ENCODE results near the gene MS4A8.
"Not testable (repeated sequence)": the region's sequence is repeated elsewhere in the genome, so short reads cannot be mapped to it uniquely, and the experiment has no call there.

Gene MS4A8, protein sequence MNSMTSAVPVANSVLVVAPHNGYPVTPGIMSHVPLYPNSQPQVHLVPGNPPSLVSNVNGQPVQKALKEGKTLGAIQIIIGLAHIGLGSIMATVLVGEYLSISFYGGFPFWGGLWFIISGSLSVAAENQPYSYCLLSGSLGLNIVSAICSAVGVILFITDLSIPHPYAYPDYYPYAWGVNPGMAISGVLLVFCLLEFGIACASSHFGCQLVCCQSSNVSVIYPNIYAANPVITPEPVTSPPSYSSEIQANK

DNA sequence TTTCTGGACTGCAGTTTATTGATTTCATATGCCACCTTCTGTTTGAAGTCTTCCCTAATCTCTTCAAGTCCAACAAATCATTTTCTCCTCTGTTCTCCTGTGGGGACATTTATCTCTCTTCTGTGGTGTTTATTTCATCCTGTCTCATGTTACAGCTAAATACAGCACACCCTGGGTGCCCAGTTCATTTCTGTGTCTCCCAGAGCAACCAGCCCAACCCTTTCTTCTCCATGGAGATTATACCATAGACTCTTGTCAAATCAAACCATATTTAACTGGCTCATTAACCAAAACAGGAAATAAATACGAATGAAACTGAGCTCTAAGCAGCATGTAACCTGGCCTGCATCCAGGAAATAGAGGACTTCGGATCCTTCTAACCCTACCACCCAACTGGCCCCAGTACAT is at the start of gene MS4A8:
Gene MS4A8 (plus strand): TSS at position 329 of the 408 bp plus-strand sequence. CDS start 1,249 bp downstream, outside the sequence.
- no peak for DNase-seq (ENCODE audit: low read depth)
- TF ChIP-seq, protein P1, sequence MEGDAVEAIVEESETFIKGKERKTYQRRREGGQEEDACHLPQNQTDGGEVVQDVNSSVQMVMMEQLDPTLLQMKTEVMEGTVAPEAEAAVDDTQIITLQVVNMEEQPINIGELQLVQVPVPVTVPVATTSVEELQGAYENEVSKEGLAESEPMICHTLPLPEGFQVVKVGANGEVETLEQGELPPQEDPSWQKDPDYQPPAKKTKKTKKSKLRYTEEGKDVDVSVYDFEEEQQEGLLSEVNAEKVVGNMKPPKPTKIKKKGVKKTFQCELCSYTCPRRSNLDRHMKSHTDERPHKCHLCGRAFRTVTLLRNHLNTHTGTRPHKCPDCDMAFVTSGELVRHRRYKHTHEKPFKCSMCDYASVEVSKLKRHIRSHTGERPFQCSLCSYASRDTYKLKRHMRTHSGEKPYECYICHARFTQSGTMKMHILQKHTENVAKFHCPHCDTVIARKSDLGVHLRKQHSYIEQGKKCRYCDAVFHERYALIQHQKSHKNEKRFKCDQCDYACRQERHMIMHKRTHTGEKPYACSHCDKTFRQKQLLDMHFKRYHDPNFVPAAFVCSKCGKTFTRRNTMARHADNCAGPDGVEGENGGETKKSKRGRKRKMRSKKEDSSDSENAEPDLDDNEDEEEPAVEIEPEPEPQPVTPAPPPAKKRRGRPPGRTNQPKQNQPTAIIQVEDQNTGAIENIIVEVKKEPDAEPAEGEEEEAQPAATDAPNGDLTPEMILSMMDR (IDR thresholded peaks at IDR 0.05; ENCODE audit: control insufficient read depth, insufficient read depth, low read depth, low read length, missing control alignments): no peak
- H3K4me3 ChIP-seq (ENCODE audit: control insufficient read depth, low read depth, low read length): no peak within 1 kb of the TSS

DNA sequence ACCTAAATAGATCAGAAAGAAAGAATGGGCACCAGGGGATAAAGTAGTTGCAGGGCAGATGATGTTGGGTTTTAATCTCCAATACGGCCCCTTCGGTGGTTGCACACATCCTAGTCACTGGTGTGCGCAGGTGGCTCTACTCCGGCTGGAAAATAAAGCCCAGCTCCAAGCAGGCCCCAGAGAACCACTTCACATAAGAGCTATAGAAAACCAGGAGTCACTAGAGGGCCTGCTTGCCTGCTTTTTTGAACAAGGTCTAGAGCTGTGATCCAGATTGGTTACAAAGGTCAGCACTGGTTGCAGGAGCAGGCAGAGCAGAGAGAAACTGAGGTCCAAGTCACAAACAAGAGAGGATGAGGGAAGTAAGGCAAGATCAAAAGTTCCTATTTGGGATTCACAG is 41.5 kb upstream of the MS4A8 start:
- TF ChIP-seq, protein P1 (IDR thresholded peaks at IDR 0.05; ENCODE audit: control insufficient read depth, insufficient read depth, low read depth, low read length, missing control alignments): no peak
- DNase-seq (ENCODE audit: low read depth): no peak
- no peak overlapping the region for H3K4me3 ChIP-seq (ENCODE audit: control insufficient read depth, low read depth, low read length)

DNA sequence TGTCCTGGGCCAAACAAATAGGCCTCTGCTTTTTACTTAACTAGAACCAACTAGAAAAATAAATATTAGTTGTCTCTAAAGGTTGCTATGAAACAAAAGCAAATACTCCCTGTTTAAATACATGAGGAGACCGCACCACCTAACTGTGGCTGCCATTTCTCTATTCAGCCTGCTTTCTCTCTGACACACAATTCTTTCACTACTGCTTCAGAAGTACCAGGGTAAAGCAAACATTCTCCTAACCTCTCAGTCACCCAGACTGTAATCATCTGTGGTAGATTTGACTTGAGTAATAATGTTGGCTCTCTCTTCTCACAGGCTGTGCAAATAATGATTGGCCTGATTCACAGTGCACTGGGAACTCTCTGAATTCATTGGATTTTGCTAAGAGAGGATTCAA is 41.0 kb upstream of the MS4A8 start:
- TF ChIP-seq, protein P1 (IDR thresholded peaks at IDR 0.05; ENCODE audit: control insufficient read depth, insufficient read depth, low read depth, low read length, missing control alignments): no peak
- DNase-seq (ENCODE audit: low read depth): no peak
- no peak overlapping the region for H3K4me3 ChIP-seq (ENCODE audit: control insufficient read depth, low read depth, low read length)

DNA sequence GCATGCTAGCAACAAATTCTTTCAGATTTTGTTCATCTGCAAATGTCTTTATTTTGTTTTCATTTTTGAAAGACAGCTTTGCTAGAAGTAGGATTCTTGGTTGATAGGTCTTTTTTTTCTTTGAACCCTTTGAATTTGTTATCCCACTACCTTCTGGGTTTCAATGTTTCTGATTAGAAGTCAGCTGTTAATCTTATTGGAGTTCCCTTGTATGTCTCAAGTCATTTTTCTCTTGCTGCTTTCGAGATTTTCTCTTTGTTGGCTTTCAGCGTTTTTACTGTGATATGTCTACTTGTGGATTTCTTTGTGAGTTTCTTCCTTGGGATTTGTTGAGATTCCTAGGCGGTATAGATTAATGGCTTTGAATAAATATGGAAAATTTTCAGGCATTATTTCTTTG is 27.2 kb upstream of the MS4A8 start:
- no peak for DNase-seq (ENCODE audit: low read depth)
- no peak overlapping the region for H3K4me3 ChIP-seq (ENCODE audit: control insufficient read depth, low read depth, low read length)
- TF ChIP-seq, protein P1 (IDR thresholded peaks at IDR 0.05; ENCODE audit: control insufficient read depth, insufficient read depth, low read depth, low read length, missing control alignments): no peak

DNA sequence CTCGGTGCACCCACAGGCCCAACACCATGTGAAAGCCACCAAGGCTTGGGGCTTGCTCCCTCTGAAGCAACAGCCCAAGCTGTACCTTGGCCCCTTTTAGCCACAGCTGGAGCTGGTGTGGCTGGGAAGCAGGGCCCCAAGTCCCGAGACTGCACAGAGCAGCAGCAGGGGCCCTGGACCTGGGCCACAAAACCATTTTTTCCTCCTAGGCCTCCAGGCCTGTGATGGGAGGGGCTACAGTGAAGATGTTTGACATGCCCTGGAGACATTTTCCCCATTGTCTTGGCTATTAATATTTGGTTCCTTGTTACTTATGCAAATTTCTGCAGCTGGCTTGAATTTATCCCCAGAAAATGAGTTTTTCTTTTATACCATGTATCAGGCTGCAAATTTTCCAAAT is 21.2 kb upstream of the MS4A8 start:
- not testable (repeated sequence) for DNase-seq (ENCODE audit: low read depth); H3K4me3 ChIP-seq (ENCODE audit: control insufficient read depth, low read depth, low read length)

DNA sequence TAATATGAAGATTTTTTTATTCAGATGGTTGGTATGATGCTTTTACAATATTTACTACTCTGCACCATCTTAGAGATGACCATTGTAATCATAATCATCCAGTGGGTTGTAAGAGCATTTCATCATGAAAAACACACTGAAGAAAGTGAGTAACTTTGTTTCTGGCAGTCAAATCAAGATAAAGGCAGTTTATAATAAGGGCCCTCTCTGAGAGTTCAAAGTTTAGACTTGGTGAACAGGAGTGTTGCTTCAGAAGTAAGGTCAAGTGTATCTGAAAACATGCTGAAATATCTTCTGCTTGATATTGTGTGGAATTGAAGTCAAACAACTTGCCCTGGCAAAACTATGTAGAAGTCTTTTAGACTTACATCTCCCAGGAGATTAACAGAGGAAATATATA is 19.5 kb upstream of the MS4A8 start:
- H3K4me3 ChIP-seq (ENCODE audit: control insufficient read depth, low read depth, low read length): no peak overlapping the region
- no peak for DNase-seq (ENCODE audit: low read depth)
- TF ChIP-seq, protein P1 (IDR thresholded peaks at IDR 0.05; ENCODE audit: control insufficient read depth, insufficient read depth, low read depth, low read length, missing control alignments): no peak

DNA sequence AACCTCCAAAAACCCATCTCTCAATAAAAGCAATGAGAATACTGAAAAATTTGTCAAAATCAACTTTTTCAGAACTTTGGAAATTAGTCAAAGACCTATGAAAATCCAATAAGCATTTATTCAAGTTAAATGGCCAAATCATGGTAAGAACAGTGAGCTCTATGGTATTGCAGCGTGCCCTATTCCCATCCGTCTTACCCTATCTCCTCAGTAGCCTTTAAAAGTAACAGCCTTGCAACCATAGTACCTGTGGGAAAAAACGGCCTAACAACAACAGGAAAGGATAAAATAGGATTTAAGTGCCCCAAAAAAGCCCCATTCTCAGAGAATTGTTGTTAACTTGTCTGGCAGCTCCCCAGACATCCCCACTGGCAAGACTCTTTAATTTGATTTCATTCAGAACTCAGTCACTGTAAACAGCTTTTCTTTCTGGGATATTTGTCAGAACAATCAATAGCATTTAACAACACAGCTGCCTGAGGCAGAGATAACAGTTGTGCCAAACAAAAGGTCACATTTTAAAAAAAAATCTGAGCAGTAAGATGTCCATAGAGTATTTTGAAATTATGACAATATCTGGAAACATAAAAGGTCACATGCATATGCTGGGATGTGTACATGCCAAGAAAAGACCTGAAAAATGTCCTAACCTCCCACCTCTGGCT is 18.8 kb upstream of the MS4A8 start:
- H3K4me3 ChIP-seq (ENCODE audit: control insufficient read depth, low read depth, low read length): no peak overlapping the region
- DNase-seq (ENCODE audit: low read depth): no peak
- TF ChIP-seq, protein P1 (IDR thresholded peaks at IDR 0.05; ENCODE audit: control insufficient read depth, insufficient read depth, low read depth, low read length, missing control alignments): no peak

DNA sequence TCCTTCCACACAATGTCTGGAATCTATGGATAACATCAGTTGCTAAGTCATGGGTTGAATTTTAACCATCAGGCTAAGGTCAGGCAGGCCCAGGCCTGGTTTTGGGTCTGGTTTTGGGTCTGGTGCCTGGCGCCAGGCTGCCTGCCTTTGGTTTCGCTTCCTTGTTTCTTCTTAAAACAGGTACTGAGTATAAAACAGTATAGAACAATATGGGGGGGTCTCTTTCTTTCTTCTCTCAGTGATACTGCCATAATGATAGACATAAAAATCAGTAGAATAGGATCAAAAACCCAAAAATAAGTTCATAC is 14.9 kb upstream of the MS4A8 start:
- not testable (repeated sequence) for DNase-seq (ENCODE audit: low read depth); H3K4me3 ChIP-seq (ENCODE audit: control insufficient read depth, low read depth, low read length)

Data from AG09309 (cell line).